DND-41 (cell line): ENCODE measurements around the gene GNA14.

Source experiments
- CTCF ChIP-seq: IDR thresholded peaks from 2 replicates; pipeline ENCODE4 v1.5.1; 2012; ENCODE audit warnings: borderline replicate concordance, low read length, moderate library complexity, mild to moderate bottlenecking; ENCODE audit not compliant: poor library complexity, severe bottlenecking; ENCODE audit errors: extremely low read depth
- EZH2 ChIP-seq: IDR thresholded peaks from 3 replicates; pipeline ENCODE4 v1.6.1; 2012; ENCODE audit warnings: borderline replicate concordance, low read depth, mild to moderate bottlenecking, moderate library complexity, low read length, inconsistent platforms; ENCODE audit not compliant: severe bottlenecking

GRCh38 chr9:77449240-77450084, 198.7 kb downstream of the GNA14 start:
- TF ChIP-seq CTCF = no peak
- TF ChIP-seq EZH2 = no peak
